GM20000 (cell line): ENCODE measurements around the gene CIP2A.

Experiments used
- DNase-seq: peaks from one replicate; pipeline ENCODE4 v3.0.0; 2012; ENCODE audit warnings: low spot score
- CTCF ChIP-seq: IDR thresholded peaks from 2 replicates; pipeline ENCODE4 v1.5.1; 2012; ENCODE audit warnings: mild to moderate bottlenecking, control low read depth; ENCODE audit errors: extremely low read depth, missing control alignments

CIP2A gene

GRCh38 chr3:108525971-108526370 is 63.3 kb downstream of the CIP2A start:
- DNase-seq, result no peak
- TF ChIP-seq CTCF, result no peak

- DNase-seq, result no peak
- TF ChIP-seq CTCF, result no peak
Observed at GRCh38 chr3:108525256-108525655, 64.0 kb downstream of the CIP2A start.

- DNase-seq, result no peak
- no peak for TF ChIP-seq CTCF
Observed at GRCh38 chr3:108524537-108524936, 64.7 kb downstream of the CIP2A start.

GRCh38 chr3:108518895-108519294 is 70.3 kb downstream of the CIP2A start:
- no peak for DNase-seq
- TF ChIP-seq CTCF, result no peak

- no peak for DNase-seq
- TF ChIP-seq CTCF, result no peak
Observed at GRCh38 chr3:108516881-108517280, 72.4 kb downstream of the CIP2A start.

- no peak for TF ChIP-seq CTCF
- no peak for DNase-seq
Observed at GRCh38 chr3:108513961-108514360, 75.3 kb downstream of the CIP2A start.

GRCh38 chr3:108512671-108513070 is 76.6 kb downstream of the CIP2A start:
- no peak for DNase-seq
- TF ChIP-seq CTCF, result no peak
